GM18507 (cell line): ENCODE results near the gene PAOX.

Experiments used
- DNase-seq: peaks from one replicate; pipeline ENCODE4 v3.0.0; 2011; ENCODE audit warnings: low read depth; ENCODE audit not compliant: insufficient read length; ENCODE audit errors: extremely low spot score
- FAIRE-seq: peaks from 2 replicates; lab custom pipeline; 2011; peaks lifted over from hg19 to GRCh38; lab: Jason Lieb, UNC

PAOX gene

DNA sequence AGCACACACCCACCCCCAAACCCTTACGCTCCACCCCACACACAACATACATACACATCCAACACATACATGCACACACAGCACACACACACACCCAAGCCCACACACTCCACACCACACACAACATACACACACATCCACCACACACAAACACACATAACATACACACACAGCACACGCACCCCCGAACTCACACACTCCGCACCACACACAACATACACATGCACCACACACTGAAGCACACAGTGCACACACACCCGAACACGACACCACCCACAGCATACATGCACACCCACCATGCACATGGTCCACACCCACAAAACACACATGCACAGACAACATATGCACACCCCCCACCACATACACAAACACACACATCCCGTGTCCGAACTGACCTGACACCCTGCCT, 29.9 kb upstream of the PAOX start:
- FAIRE-seq: no peak
- DNase-seq: no peak

DNA sequence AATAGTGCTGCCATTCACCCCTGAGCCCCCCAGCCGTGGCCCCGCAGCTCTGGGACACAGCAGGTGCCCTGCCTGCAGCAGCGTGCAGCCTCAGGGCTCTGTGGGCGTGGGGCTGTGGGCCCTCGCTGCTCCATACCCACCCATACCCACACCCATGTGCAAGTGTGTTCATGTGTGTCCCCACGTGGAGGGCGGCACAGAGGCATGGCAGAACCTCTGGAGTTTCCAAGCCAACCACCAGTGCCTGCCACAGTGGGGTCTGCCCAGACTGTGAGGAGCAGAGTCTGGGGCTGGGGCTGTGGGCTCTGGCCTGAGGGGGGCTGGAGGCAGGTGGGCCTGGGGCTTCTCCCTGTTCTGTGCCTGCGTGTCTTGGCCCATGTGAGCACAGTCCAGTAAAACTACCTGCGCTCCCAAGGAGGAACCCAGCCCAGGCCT, 29.5 kb upstream of the PAOX start:
- FAIRE-seq (no peak), DNase-seq (no peak)

- DNase-seq: no peak
- FAIRE-seq: no peak
These were observed 28.6 kb upstream of the PAOX start for GRCh38 chr10:133350283-133350949.

DNA sequence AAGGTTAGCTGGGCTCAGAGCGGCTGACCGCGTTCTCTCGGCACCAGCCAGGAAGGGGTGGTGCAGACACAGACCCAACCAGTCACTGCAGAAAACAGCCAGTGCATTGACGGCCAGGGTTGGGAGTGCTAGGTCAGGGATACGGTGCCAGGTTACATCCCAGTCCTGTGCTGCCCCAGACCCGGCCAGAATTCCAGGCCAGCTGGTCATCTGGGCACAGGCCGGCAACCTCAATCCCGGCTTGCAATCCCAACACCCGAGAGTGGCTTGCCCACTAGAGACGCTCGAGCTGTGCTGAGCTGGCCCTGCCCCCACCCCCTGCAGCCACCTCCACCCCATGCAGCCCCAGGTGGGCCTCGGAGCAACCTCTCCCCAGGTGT, 28.1 kb upstream of the PAOX start:
- DNase-seq (no peak), FAIRE-seq (no peak)

- DNase-seq: no peak
These were observed 27.4 kb upstream of the PAOX start for GRCh38 chr10:133351408-133352318.

GRCh38 chr10:133353202-133353959, 25.7 kb upstream of the PAOX start:
- DNase-seq (no peak), FAIRE-seq (no peak)

More at GRCh38 chr10:133351408-133352318, 27.4 kb upstream of the PAOX start:
- no peak for FAIRE-seq

GRCh38 chr10:133353988-133354605, 25.0 kb upstream of the PAOX start:
- no peak for DNase-seq
- FAIRE-seq: no peak

GRCh38 chr10:133354672-133355240, 24.3 kb upstream of the PAOX start:
- FAIRE-seq: no peak

GRCh38 chr10:133355266-133355665, 23.8 kb upstream of the PAOX start:
- DNase-seq: no peak
- no peak for FAIRE-seq

More at GRCh38 chr10:133354672-133355240, 24.3 kb upstream of the PAOX start:
- no peak for DNase-seq

- FAIRE-seq: no peak
- DNase-seq: no peak
These were observed 23.1 kb upstream of the PAOX start for GRCh38 chr10:133355991-133356390.

DNA sequence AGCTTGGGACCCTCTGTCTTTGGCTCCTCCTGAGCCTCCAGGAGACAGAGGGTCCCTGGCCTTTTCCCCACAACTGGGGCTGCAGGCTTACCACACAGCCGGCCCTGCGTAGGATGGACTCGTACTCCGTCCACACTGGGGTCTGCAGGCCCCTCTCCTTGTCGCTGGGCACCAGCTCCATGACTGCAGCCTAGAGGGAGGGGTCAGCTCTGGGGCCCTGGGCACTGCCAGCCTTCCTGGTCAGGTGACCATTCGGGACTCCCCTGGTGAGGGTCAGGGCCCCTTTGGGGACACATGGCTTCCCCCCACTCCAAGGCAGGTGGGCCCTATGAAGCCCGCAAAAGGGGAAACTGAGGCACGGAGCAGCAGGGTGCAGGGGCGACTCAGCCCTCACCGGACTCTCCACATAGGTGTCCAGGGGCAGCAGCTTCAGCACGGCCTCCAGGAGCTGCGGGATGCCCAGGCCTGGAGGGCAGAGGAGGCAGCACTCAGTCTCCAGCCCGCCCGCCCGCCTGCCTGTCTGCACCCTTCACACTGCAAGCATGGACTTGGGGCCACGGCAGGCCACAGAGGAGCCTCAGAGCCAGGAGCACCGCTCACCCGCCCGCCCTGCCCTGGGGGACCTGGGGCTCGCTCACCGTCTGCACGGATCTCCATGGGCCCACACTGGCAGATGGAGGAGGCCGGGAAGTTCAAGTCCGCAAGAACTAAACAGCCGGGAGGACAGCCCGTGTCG, 22.3 kb upstream of the PAOX start:
- DNase-seq (no peak), FAIRE-seq (no peak)

DNA sequence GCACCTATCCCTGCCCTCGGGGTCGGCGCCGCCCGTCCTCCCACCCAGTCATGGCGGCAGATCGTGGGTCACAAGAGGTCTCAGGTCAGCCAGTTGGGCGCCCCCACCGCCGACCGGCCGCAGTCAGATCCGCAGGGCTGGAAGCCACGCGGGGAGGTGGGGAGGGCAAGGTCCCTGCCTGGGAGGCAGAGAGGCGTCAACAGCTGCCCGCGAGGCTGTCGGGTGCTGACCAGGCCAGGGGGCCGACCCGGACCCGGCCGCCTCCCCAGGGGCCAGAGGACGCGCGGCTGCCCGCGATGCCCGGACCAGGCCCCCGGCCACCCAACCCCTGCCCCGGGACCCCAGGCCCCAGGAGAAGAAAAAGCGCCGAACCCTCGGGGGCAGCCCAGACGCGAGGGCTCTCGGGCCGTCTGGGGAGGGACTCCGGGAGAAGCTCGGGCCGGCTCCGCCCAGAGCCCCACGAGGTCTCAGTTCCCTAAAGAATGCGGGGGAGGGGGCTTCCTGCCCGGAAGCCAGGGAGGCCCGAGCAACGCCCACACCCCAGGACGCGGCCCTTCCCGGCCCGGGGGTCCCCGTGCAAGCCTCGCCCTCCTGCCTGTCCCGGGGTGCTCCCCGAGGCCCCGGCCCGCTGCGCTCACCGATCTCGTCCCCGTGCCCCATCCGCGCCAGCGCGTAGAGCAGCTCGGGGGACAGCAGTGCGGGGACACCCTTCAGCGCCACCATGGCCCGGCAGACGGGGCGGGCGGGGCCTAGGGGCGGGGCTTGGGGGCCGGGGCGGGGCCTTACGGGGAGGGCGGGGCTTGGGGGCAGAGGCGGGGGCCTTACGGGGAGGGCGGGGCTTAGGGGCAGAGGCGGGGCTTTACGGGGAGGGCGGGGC, 21.5 kb upstream of the PAOX start, which contains the start of gene FUOM:
Gene FUOM, minus strand, starts transcription at position 735 of the 877 bp plus-strand sequence. Its CDS starts 12 bp downstream, at position 723.
- FAIRE-seq (peak; percentile 77), DNase-seq (peak; percentile 94)

GRCh38 chr10:133358162-133358924, 20.7 kb upstream of the PAOX start:
- DNase-seq (no peak), FAIRE-seq (no peak)

DNA sequence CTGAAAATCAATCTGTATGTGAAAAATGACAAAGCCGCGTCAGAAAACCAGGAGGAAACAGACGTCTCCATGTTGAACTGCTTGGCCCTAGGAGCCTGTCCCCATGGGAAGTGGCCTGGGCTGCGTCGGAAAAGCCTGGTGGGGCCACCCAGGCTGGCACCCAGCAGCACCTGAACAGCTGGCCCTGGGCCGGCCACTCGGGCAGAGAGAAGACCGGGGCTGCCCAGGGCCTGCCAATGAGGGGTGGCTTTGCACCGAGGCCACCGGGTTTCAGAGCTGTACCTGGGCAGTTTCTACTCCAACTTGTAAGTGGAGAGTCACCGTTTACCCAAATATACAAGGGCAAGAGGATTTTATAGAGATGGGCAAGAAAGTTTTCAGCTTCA, 20.1 kb upstream of the PAOX start:
- no peak for DNase-seq
- no peak for FAIRE-seq

GRCh38 chr10:133359554-133359971, 19.5 kb upstream of the PAOX start:
- no peak for FAIRE-seq
- no peak for DNase-seq

DNA sequence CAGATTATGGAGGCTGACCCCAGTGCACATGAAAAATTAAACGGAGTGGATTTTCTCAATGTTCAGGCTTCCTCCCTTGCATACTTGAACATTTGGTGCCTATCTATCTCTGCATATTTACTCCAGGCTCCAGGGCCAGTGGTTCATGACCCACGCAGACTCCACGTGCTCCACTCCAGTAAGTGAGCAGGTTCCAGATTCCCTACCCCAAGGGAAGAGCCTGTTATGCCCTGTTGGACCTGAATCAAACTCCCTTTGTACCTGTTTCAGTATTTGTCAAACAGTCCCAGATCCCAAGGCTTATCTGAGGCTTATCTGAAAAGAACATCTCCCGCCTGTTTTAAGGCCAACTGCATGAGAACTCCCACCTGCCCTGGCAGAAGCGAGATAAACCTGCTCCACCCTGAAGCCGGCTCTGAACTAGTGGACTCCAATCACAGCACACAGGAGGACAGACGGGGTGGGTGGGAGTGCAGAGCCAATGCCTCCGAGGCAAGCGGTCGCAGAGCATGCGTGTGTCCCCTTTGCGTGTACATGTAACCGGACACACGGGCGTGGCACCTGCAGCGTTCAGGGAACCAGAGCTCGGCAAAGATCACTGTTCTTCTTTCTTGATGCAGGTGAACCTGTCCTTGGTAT, 19.0 kb upstream of the PAOX start:
- no peak for DNase-seq
- FAIRE-seq: no peak
